Measurements from ENCODE around the gene ARMC8.

The ARMC8 gene

GRCh38 chr3:138340511-138340910 lies 153.4 kb downstream of the ARMC8 start:
- DNase-seq (ENCODE audit: low read depth, low spot score) = no peak
- TF ChIP-seq, protein P1, sequence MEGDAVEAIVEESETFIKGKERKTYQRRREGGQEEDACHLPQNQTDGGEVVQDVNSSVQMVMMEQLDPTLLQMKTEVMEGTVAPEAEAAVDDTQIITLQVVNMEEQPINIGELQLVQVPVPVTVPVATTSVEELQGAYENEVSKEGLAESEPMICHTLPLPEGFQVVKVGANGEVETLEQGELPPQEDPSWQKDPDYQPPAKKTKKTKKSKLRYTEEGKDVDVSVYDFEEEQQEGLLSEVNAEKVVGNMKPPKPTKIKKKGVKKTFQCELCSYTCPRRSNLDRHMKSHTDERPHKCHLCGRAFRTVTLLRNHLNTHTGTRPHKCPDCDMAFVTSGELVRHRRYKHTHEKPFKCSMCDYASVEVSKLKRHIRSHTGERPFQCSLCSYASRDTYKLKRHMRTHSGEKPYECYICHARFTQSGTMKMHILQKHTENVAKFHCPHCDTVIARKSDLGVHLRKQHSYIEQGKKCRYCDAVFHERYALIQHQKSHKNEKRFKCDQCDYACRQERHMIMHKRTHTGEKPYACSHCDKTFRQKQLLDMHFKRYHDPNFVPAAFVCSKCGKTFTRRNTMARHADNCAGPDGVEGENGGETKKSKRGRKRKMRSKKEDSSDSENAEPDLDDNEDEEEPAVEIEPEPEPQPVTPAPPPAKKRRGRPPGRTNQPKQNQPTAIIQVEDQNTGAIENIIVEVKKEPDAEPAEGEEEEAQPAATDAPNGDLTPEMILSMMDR (IDR thresholded peaks at IDR 0.05; ENCODE audit: insufficient read depth, low read length, missing control alignments) = no peak
- H3K4me3 ChIP-seq (ENCODE audit: low read depth, low read length) = no peak overlapping the region
- CTCF ChIA-PET = interaction anchor here (1.1 to 1.6 kb wide), 3 partner anchors 9 to 14 kb away, joined by 3 to 5 read pairs (median 4); partner anchors contain the start of gene NME9
- POLR2A ChIA-PET = no interaction called here

- no peak overlapping the region for H3K4me3 ChIP-seq (ENCODE audit: low read depth, low read length)
- POLR2A ChIA-PET = no interaction called here
- DNase-seq (ENCODE audit: low read depth, low spot score) = no peak
- TF ChIP-seq, protein P1 (IDR thresholded peaks at IDR 0.05; ENCODE audit: insufficient read depth, low read length, missing control alignments) = no peak
- CTCF ChIA-PET = interaction anchor here (0.7 to 4.3 kb wide), 4 partner anchors 9 to 73 kb away, joined by 3 to 31 read pairs (median 14); no protein-coding TSS in a partner anchor
Measured at GRCh38 chr3:138344754-138345153, 157.7 kb downstream of the ARMC8 start.
